ENCODE data around the gene DUSP9.
A peak's percentile ranks its signal among the peaks of the same experiment; 100 is the strongest.

The DUSP9 gene

GRCh38 chrX:153640045-153640686, 6.8 kb upstream of the DUSP9 start:
- Mint-ChIP-seq H3K4me3 (no peak overlapping the region), H3K36me3 (ENCODE audit: low read depth) (no peaks in the 10 kb centered on the region), H3K9me3 (peaks cover 26% of the 10 kb centered on the region), H3K27me3 (ENCODE audit: low read depth, poor library complexity) (peaks cover 35% of the 10 kb centered on the region), H3K27ac (no peak overlapping the region), H3K4me1 (peaks cover 21% of the 10 kb centered on the region)
- TF ChIP-seq, protein P1, sequence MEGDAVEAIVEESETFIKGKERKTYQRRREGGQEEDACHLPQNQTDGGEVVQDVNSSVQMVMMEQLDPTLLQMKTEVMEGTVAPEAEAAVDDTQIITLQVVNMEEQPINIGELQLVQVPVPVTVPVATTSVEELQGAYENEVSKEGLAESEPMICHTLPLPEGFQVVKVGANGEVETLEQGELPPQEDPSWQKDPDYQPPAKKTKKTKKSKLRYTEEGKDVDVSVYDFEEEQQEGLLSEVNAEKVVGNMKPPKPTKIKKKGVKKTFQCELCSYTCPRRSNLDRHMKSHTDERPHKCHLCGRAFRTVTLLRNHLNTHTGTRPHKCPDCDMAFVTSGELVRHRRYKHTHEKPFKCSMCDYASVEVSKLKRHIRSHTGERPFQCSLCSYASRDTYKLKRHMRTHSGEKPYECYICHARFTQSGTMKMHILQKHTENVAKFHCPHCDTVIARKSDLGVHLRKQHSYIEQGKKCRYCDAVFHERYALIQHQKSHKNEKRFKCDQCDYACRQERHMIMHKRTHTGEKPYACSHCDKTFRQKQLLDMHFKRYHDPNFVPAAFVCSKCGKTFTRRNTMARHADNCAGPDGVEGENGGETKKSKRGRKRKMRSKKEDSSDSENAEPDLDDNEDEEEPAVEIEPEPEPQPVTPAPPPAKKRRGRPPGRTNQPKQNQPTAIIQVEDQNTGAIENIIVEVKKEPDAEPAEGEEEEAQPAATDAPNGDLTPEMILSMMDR (IDR thresholded peaks at IDR 0.05) = no peak
- no peak for DNase-seq

- no peak for DNase-seq
- Mint-ChIP-seq H3K27ac (no peak overlapping the region), H3K36me3 (ENCODE audit: low read depth) (no peaks in the 10 kb centered on the region), H3K4me3 (no peak overlapping the region), H3K27me3 (ENCODE audit: low read depth, poor library complexity) (peaks cover 39% of the 10 kb centered on the region), H3K4me1 (peaks cover 21% of the 10 kb centered on the region), H3K9me3 (peaks cover 28% of the 10 kb centered on the region)
- TF ChIP-seq, protein P1 (IDR thresholded peaks at IDR 0.05) = no peak
These were observed 6.0 kb upstream of the DUSP9 start for GRCh38 chrX:153640736-153641575.

GRCh38 chrX:153641627-153642026, 5.4 kb upstream of the DUSP9 start:
- no peak for DNase-seq
- Mint-ChIP-seq H3K27me3 (ENCODE audit: low read depth, poor library complexity) (peaks cover 44% of the 10 kb centered on the region), H3K4me1 (peaks cover 26% of the 10 kb centered on the region), H3K36me3 (ENCODE audit: low read depth) (no peaks in the 10 kb centered on the region), H3K27ac (no peak overlapping the region), H3K9me3 (peaks cover 29% of the 10 kb centered on the region), H3K4me3 (peak overlapping the region; percentile 45)
- TF ChIP-seq, protein P1 (IDR thresholded peaks at IDR 0.05) = no peak

- peaks cover 29% of the 10 kb centered on the region for H3K9me3 Mint-ChIP-seq
- peaks cover 44% of the 10 kb centered on the region for H3K27me3 Mint-ChIP-seq (ENCODE audit: low read depth, poor library complexity)
- no peaks in the 10 kb centered on the region for H3K36me3 Mint-ChIP-seq (ENCODE audit: low read depth)
- peak; percentile 64 for DNase-seq
- TF ChIP-seq, protein P1 (IDR thresholded peaks at IDR 0.05) = no peak
- H3K4me3 Mint-ChIP-seq = no peak overlapping the region
- no peak overlapping the region for H3K27ac Mint-ChIP-seq
- peaks cover 26% of the 10 kb centered on the region for H3K4me1 Mint-ChIP-seq
These were observed 4.8 kb upstream of the DUSP9 start for GRCh38 chrX:153642051-153642654.

DNA sequence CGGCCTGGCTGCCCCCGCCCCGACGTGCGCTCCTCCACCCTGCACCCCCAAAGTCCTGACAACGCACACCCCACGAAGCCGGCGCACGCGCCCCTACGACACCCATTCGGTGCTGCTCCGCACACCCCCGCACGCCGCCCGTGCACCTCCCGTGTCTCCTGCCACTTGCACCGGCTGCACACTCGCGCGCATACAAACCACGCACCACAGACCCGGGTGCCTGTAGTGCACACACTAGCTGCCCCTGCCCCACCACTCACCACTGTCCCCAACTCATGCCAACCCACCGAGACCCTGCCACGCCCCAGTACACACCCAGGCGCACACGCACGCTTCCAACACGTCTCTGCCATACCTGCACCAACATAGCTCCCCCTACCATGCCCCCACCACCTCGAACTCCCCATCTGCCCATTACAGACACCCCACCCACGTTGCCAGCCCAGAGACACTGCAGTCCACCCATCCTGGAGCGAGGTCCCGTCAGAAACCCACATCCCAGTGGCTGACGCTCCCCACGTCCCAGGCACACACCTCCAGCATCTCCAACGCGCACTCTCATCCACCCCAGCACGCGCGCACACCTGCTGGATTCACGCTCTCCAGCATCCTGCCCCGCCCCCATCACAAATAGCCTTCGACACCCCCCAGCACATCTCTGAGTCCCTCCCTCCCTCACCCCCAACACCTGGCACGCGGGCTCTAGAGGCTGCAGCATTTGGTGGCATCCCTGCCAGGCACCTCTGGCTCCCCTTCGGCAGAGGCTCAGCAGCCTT, 4.2 kb upstream of the DUSP9 start:
- Mint-ChIP-seq H3K36me3 (ENCODE audit: low read depth) (no peaks in the 10 kb centered on the region), H3K4me3 (peak overlapping the region; percentile 70), H3K27ac (no peak overlapping the region), H3K27me3 (ENCODE audit: low read depth, poor library complexity) (peaks cover 48% of the 10 kb centered on the region), H3K9me3 (peaks cover 24% of the 10 kb centered on the region), H3K4me1 (peaks cover 22% of the 10 kb centered on the region)
- TF ChIP-seq, protein P1 (IDR thresholded peaks at IDR 0.05) = no peak
- DNase-seq = no peak
